ENCODE measurements around the gene FADS1. TPM values are rescaled to one million over a fixed set of nuclear protein-coding genes. Genes with fewer than 3 reads are reported as not detected.

The FADS1 gene
- total and polyA plus RNA-seq, 2 of the 8 experiments (the other 6 are each of a cell fraction or from before 2014, with no cell fraction given) = 115 to 141 TPM

DNA sequence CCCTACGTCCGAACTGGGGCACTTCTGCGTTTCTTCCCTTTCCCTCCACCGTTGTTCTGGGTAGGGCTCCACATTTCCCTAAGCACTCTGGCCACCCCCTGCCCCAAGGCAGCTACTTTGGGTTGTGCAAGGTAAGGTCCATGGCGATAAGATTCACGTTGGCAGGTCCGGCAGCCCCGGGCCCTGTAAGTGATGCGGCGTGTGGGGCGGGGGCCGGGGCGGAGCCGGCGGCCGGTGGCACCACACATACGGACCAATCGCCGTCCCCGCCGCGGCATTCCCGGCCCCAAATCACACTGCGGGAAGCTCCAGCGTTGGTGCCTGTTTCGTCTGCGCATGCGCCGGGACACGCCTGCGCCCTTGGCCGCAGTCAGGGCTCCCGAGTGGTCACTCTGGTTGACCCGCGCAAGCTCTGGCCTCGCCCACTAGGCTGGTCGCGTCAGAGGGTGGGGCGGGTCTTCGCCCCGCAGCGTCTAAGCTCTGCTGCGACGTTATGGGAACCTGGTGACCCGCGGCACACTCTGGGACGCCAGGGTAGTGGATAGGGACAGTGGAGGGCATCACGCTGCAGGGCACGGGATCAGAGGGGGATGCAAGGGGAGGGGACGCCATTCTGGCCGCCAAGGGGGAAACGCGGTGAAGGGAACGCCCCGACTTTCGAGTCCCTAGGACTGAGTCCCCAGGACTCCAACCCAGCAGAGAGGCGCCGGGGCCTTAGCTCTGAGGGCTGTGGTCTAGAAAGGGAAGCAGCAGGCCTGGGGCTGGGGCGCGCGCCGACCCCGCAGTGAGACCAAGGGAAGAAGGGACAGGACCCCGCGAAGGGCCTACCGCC is 1.6 kb downstream of the FADS1 start (continued):
- TF ChIP-seq, protein P1, sequence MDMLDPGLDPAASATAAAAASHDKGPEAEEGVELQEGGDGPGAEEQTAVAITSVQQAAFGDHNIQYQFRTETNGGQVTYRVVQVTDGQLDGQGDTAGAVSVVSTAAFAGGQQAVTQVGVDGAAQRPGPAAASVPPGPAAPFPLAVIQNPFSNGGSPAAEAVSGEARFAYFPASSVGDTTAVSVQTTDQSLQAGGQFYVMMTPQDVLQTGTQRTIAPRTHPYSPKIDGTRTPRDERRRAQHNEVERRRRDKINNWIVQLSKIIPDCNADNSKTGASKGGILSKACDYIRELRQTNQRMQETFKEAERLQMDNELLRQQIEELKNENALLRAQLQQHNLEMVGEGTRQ (IDR thresholded peaks at IDR 0.05; ENCODE audit: low read length) = 0 out of 2 replicates have a peak, but pooled peaks have one; percentile 11
- TF ChIP-seq SUZ12 (IDR thresholded peaks at IDR 0.05; ENCODE audit: low read length) = no peak
- peak; percentile 52; the same call in 1 of the 2 replicates for TF ChIP-seq TEAD4 (IDR thresholded peaks at IDR 0.05; ENCODE audit: low read depth, low read length)
- no peak for TF ChIP-seq NANOG (IDR thresholded peaks at IDR 0.05; ENCODE audit: insufficient read depth, low read depth, low read length, poor library complexity, severe bottlenecking)
- peak; percentile 75 for TF ChIP-seq TAF1 (IDR thresholded peaks at IDR 0.05; ENCODE audit: low read depth, low read length)
- peak; percentile 60 for TF ChIP-seq ASH2L (IDR thresholded peaks at IDR 0.05; ENCODE audit: low read length)
- TF ChIP-seq, protein P2, sequence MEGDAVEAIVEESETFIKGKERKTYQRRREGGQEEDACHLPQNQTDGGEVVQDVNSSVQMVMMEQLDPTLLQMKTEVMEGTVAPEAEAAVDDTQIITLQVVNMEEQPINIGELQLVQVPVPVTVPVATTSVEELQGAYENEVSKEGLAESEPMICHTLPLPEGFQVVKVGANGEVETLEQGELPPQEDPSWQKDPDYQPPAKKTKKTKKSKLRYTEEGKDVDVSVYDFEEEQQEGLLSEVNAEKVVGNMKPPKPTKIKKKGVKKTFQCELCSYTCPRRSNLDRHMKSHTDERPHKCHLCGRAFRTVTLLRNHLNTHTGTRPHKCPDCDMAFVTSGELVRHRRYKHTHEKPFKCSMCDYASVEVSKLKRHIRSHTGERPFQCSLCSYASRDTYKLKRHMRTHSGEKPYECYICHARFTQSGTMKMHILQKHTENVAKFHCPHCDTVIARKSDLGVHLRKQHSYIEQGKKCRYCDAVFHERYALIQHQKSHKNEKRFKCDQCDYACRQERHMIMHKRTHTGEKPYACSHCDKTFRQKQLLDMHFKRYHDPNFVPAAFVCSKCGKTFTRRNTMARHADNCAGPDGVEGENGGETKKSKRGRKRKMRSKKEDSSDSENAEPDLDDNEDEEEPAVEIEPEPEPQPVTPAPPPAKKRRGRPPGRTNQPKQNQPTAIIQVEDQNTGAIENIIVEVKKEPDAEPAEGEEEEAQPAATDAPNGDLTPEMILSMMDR (IDR thresholded peaks at IDR 0.05; ENCODE audit: control extremely low read depth in 1 of 3, insufficient read depth in 1 of 3, low read depth in 1 of 3, low read length in 3 of 3) = peak in 1 of 3 experiments; percentile 0; a peak in 1 of 4 replicates
- TF ChIP-seq CREB1 (IDR thresholded peaks at IDR 0.05) = peak; percentile 75; the same call in 1 of the 2 replicates
- TF ChIP-seq KDM4A (IDR thresholded peaks at IDR 0.05; ENCODE audit: low read depth, low read length, severe bottlenecking) = no peak
- TF ChIP-seq SP4 (IDR thresholded peaks at IDR 0.05; ENCODE audit: low read length) = peak; percentile 42; the same call in 1 of the 2 replicates
- peak; percentile 87 for TF ChIP-seq NRF1 (IDR thresholded peaks at IDR 0.05; ENCODE audit: low read depth, low read length)
- 0 out of 2 replicates have a peak, but pooled peaks have one; percentile 22 for TF ChIP-seq YY1 (IDR thresholded peaks at IDR 0.05; ENCODE audit: low read depth, low read length)
- TF ChIP-seq TBP (IDR thresholded peaks at IDR 0.05; ENCODE audit: low read depth, low read length) = peak; percentile 42; the same call in 1 of the 2 replicates
- TF ChIP-seq SIX5 (IDR thresholded peaks at IDR 0.05; ENCODE audit: low read depth, low read length) = no peak
- TF ChIP-seq POLR2AphosphoS5 (IDR thresholded peaks at IDR 0.05; ENCODE audit: low read depth, low read length) = peak; percentile 89
- TF ChIP-seq FOSL1 (IDR thresholded peaks at IDR 0.05; ENCODE audit: insufficient read depth, low read depth, low read length) = no peak
